Testis (tissue), 3 donors: ENCODE results near the gene KCNJ14. TPM values are rescaled to one million over a fixed set of nuclear protein-coding genes. Genes with fewer than 3 reads are reported as not detected.

Experiments
- DNase-seq: peaks from one replicate; pipeline ENCODE4 v3.0.0-alpha.2; 2019
- H3K27ac ChIP-seq, 2 donors: fragments of 200-600 bp; sonication (generic); one replicate each; pipeline ENCODE4 v1.5.1; 2019
- H3K27me3 ChIP-seq: fragments of 200-600 bp; sonication (generic); one replicate; pipeline ENCODE4 v1.5.1; 2019
- H3K36me3 ChIP-seq: fragments of 200-600 bp; sonication (generic); one replicate; pipeline ENCODE4 v1.5.1; 2017; ENCODE audit warnings: low read depth; ENCODE audit errors: missing control alignments
- H3K4me1 ChIP-seq: fragments of 200-600 bp; sonication (generic); one replicate; pipeline ENCODE4 v1.5.1; 2019
- H3K4me3 ChIP-seq, 2 donors: fragments of 200-600 bp; sonication (generic); one replicate each; pipeline ENCODE4 v1.5.1; 2017 to 2019
- H3K9me3 ChIP-seq: fragments of 200-600 bp; sonication (generic); one replicate; pipeline ENCODE4 v1.5.1; 2017
- CTCF ChIP-seq, 3 experiments: fragments of 450-650 bp in 2 of 3; fragments of 200-600 bp in 1 of 3; sonication (generic) in 1 of 3; IDR thresholded peaks; one replicate each; pipeline ENCODE4 v1.5.1; 2016 to 2019; ENCODE audit warnings: antibody characterized with exemption in 3 of 3, mild to moderate bottlenecking in 2 of 3, moderate library complexity in 1 of 3
- POLR2A ChIP-seq: fragments of 450-650 bp; IDR thresholded peaks from one replicate; pipeline ENCODE4 v1.6.1; 2017; ENCODE audit warnings: antibody characterized with exemption, mild to moderate bottlenecking, moderate library complexity
- WGBS, 2 donors: methylation state at CpG; one replicate each; pipeline ENCODE4 v1.1.5; 2018; 5-methylcytosine and 5-hydroxymethylcytosine counted together
- intact Hi-C: fragments of 100-400 bp; cut with DNase I; formaldehyde crosslinking; loops from one replicate; pipeline ENCODE4 v1.15.1; 2023; ENCODE audit warnings: low total_unique reads
- polyA plus RNA-seq: library from polyadenylated mRNA; stranded (reverse); fragments of 350-450 nt; fragmentation: Illumina TruSeq; extraction: RNeasy Lipid Tissue Mini Kit (QIAGEN cat#74804); gene quantifications from one replicate; pipeline ENCODE4 v1.2.3, GENCODE V29; 2014; ENCODE audit warnings: low read depth, low replicate concordance; ENCODE audit not compliant: insufficient read depth
- total RNA-seq, 2 donors: library from RNA; depleted of rRNA; stranded (reverse); fragments of >200 nt; gene quantifications; one replicate each; pipeline ENCODE4 v1.2.3, GENCODE V29; 2016

The KCNJ14 gene
- total and polyA plus RNA-seq, 3 donors from 2014 or later = 0.66 to 2.2 (median 1.6) TPM

DNA sequence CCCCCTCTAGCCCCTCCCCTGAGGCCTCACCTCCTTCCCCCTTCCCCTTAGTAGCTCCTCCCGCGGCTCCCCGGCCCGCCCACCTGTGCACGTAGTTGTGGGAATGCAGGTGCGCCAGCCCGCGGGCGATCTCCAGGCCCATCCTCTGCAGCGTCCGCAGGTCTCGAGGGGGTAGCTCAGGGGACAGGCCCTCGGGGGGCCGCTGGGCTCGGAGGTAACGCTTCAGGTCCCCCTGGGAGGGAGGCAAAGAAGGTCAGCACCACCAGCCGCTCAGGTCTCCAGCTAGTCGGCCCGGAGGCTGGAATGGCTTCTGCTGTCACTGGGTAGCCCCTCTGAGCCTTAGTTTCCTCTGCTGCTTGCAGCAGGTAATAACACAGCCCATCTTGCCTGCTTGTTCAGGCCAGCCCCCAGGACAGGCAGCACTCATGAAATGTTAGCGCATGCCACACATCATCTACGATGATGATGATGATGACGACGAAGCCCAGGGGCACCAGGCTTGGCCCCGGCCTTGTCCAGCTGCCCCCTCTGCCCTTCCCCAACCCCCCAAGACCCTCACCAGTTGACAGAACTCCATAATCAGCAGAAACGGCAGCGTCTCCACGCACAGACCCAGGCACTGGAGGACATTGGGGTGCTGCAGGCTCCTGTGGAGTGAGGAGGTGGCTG is 47.1 kb downstream of the KCNJ14 start:
- no peaks in the 10 kb centered on the region for H3K36me3 ChIP-seq
- no peaks in the 10 kb centered on the region for H3K27me3 ChIP-seq
- H3K4me3 ChIP-seq = peak overlapping the region in 1 of 2 donors; percentile 13
- DNase-seq = no peak
- no peaks in the 10 kb centered on the region for H3K4me1 ChIP-seq
- intact Hi-C loops = loop anchor here (10.0 kb wide), 1 partner anchor 82 kb away; no protein-coding TSS in a partner anchor
- no peaks in the 10 kb centered on the region for H3K9me3 ChIP-seq
- TF ChIP-seq CTCF (IDR thresholded peaks at IDR 0.05) = no peak
- no peak for TF ChIP-seq POLR2A
- WGBS, 2 donors = 28 to 29% methylated on average over 23 to 27 of the region's 27 CpGs
- no peak overlapping the region for H3K27ac ChIP-seq

DNA sequence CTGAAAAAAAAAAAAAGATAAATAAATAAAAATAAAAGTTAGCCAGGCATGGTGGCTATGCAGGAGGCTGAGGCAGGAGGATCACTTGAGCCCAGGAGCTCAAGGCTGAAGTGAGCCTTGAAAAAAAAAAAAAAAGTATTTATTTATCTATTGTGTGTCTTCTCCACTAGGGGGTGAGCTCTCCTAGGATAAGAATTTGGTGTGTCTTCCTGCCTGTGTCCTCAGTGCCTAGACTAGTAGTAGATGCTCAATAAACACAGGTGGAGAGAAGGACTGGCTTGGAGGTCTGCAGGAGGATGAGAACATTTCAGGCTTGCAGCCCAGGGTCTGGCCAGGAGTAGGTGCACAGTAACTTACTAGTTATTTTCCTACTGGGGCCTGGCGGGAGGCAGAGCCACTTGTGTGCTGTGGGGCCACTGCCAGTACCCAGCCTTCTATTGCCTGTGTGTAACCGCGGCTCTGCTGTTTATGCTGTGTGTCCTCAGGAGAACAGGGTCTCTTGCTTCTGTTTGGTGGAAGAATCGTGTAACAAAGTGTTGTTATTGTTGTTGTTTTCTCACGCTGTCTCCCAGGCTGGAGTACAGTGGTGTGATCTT is 50.9 kb downstream of the KCNJ14 start:
- intact Hi-C loops = loop anchor here (10.0 kb wide), 1 partner anchor 79 kb away; no protein-coding TSS in a partner anchor
- Histone ChIP-seq H3K4me3 (no peak overlapping the region), H3K36me3 (no peaks in the 10 kb centered on the region), H3K9me3 (no peaks in the 10 kb centered on the region), H3K27ac (no peak overlapping the region), H3K27me3 (no peaks in the 10 kb centered on the region), H3K4me1 (no peaks in the 10 kb centered on the region)
- DNase-seq = no peak
- TF ChIP-seq CTCF (IDR thresholded peaks at IDR 0.05) (peak; percentile 49 to 55 (median 50)), POLR2A (no peak)
- WGBS, 2 donors = 63 to 75% methylated on average over 5 of the region's 5 CpGs

DNA sequence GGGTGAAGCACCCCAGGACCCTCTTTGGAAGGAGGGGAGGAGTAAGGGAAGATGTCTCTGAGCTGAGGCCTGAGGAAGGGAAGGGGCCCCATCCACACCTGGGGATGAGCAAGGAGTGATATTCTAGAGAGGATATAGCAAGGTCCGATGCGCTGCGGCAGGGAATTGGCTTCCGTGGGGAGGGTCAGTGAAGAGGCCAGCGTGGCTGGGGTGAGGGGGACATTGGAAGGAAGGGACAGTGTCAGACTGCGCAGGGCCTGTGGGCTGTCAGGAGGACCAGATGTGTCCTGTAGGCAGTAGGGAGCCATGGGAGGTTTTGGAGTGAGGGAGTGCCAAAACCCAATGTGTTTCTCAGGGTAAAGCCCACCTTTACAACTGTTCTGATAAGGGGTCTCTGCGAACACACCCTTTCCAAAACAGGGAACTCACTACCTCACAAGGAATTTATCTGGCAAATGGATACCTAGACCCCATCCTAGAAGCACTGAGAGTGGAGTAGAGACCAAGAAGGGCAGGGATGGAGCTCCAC is 52.6 kb downstream of the KCNJ14 start:
- no peak overlapping the region for H3K4me3 ChIP-seq
- intact Hi-C loops = loop anchor here (10.0 kb wide), 1 partner anchor 77 kb away; no protein-coding TSS in a partner anchor
- no peak for TF ChIP-seq POLR2A
- TF ChIP-seq CTCF (IDR thresholded peaks at IDR 0.05) = no peak
- H3K27ac ChIP-seq = no peak overlapping the region
- DNase-seq = no peak
- H3K27me3 ChIP-seq = no peaks in the 10 kb centered on the region
- 87 to 91% methylated on average over 7 of the region's 7 CpGs for WGBS, 2 donors
- H3K4me1 ChIP-seq = no peaks in the 10 kb centered on the region
- no peaks in the 10 kb centered on the region for H3K36me3 ChIP-seq
- no peaks in the 10 kb centered on the region for H3K9me3 ChIP-seq

GRCh38 chr19:48508729-48509411 is 53.5 kb downstream of the KCNJ14 start:
- no peak for TF ChIP-seq CTCF (IDR thresholded peaks at IDR 0.05)
- TF ChIP-seq POLR2A = no peak
- H3K27me3 ChIP-seq = no peaks in the 10 kb centered on the region
- H3K9me3 ChIP-seq = no peaks in the 10 kb centered on the region
- peaks cover 6% of the 10 kb centered on the region for H3K4me1 ChIP-seq
- DNase-seq = no peak
- WGBS, 2 donors = 36 to 77% methylated on average over 21 to 32 of the region's 32 CpGs
- H3K27ac ChIP-seq = no peak overlapping the region
- H3K4me3 ChIP-seq = no peak overlapping the region
- intact Hi-C loops = loop anchor here (10.0 kb wide), 1 partner anchor 76 kb away; no protein-coding TSS in a partner anchor
- H3K36me3 ChIP-seq = no peaks in the 10 kb centered on the region
